ENCODE measurements around the gene ASTN1.

The ASTN1 gene

GRCh38 chr1:177164380-177165068 is at the start of gene ASTN1:
ASTN1 (minus strand) TSS chr1:177164712; CDS start chr1:177164676, 36 bp downstream.
- no peaks in the 10 kb centered on the region for H3K9me3 Mint-ChIP-seq
- H3K4me1 Mint-ChIP-seq (ENCODE audit: low read depth): no peaks in the 10 kb centered on the region
- H3K27ac Mint-ChIP-seq: no peak within 1 kb of the TSS
- no peak within 1 kb of the TSS for H3K4me3 Mint-ChIP-seq
- H3K27me3 Mint-ChIP-seq (ENCODE audit: low read depth): peaks cover 32% of the 10 kb centered on the region
- peaks cover 4% of the 10 kb centered on the region for H3K36me3 Mint-ChIP-seq (ENCODE audit: low read depth)

DNA sequence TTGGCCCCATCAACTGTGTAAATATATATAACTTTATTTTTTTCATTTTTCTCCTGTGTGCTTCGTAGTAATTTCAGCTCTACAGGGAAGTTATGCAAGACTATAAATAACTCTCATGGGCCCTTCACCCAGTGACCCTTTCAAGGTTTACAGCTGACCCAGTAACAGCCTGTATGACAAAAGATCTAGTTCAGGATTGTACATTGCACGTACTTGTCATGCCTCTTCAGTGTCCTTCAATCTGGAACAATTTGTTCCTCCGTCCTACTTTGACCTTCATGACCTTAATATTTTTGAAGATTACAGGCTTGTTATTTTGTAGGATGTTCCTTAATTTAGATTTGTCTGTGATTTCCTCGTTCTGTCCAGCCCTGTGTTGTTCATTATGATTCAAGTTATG is 46.7 kb upstream of the ASTN1 start:
- H3K4me1 Mint-ChIP-seq (ENCODE audit: low read depth): no peaks in the 10 kb centered on the region
- H3K27me3 Mint-ChIP-seq (ENCODE audit: low read depth): no peaks in the 10 kb centered on the region
- no peak overlapping the region for H3K27ac Mint-ChIP-seq

GRCh38 chr1:177210071-177210470 is 45.6 kb upstream of the ASTN1 start:
- Mint-ChIP-seq H3K4me1 (ENCODE audit: low read depth) (no peaks in the 10 kb centered on the region), H3K4me3 (no peak overlapping the region), H3K27ac (no peak overlapping the region), H3K36me3 (ENCODE audit: low read depth) (no peaks in the 10 kb centered on the region), H3K9me3 (no peaks in the 10 kb centered on the region), H3K27me3 (ENCODE audit: low read depth) (no peaks in the 10 kb centered on the region)

More for the DNA sequence above, 46.7 kb upstream of the ASTN1 start:
- Mint-ChIP-seq H3K9me3 (peaks cover 4% of the 10 kb centered on the region), H3K4me3 (no peak overlapping the region), H3K36me3 (ENCODE audit: low read depth) (no peaks in the 10 kb centered on the region)

GRCh38 chr1:177209357-177209756 is 44.8 kb upstream of the ASTN1 start:
- H3K4me1 Mint-ChIP-seq (ENCODE audit: low read depth): no peaks in the 10 kb centered on the region
- H3K4me3 Mint-ChIP-seq: no peak overlapping the region
- H3K27me3 Mint-ChIP-seq (ENCODE audit: low read depth): no peaks in the 10 kb centered on the region
- no peaks in the 10 kb centered on the region for H3K36me3 Mint-ChIP-seq (ENCODE audit: low read depth)
- no peak overlapping the region for H3K27ac Mint-ChIP-seq
- no peaks in the 10 kb centered on the region for H3K9me3 Mint-ChIP-seq

- no peak overlapping the region for H3K4me3 Mint-ChIP-seq
- H3K4me1 Mint-ChIP-seq (ENCODE audit: low read depth): no peaks in the 10 kb centered on the region
- no peaks in the 10 kb centered on the region for H3K9me3 Mint-ChIP-seq
- no peak overlapping the region for H3K27ac Mint-ChIP-seq
- H3K27me3 Mint-ChIP-seq (ENCODE audit: low read depth): no peaks in the 10 kb centered on the region
- H3K36me3 Mint-ChIP-seq (ENCODE audit: low read depth): no peaks in the 10 kb centered on the region
Observed at GRCh38 chr1:177208920-177209319, 44.4 kb upstream of the ASTN1 start.

GRCh38 chr1:177206831-177207355 is 42.4 kb upstream of the ASTN1 start:
- peaks cover 3% of the 10 kb centered on the region for H3K9me3 Mint-ChIP-seq
- no peaks in the 10 kb centered on the region for H3K36me3 Mint-ChIP-seq (ENCODE audit: low read depth)
- no peak overlapping the region for H3K27ac Mint-ChIP-seq

DNA sequence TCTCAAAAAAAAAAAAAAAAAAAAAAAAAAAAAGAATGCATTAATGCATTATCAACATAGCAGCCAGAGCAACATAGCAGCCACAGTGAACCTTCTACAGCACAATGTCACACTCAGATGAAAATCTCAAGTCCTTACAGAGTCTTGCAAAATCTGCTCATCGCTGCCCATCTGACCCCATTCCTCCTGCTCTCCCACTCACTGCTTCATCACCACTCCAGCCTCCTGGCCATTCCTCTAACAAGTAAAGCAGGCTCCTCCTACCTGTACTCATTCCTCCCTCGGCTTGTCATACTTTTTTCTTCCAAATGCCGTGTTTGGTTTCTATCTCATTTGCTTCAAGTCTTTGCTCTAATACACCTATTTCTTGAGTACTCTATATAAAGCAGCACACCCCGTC is 35.8 kb upstream of the ASTN1 start:
- H3K27ac Mint-ChIP-seq: no peak overlapping the region
- H3K27me3 Mint-ChIP-seq (ENCODE audit: low read depth): no peaks in the 10 kb centered on the region
- H3K4me1 Mint-ChIP-seq (ENCODE audit: low read depth): no peaks in the 10 kb centered on the region
- H3K9me3 Mint-ChIP-seq: peaks cover 3% of the 10 kb centered on the region
- H3K36me3 Mint-ChIP-seq (ENCODE audit: low read depth): no peaks in the 10 kb centered on the region
- H3K4me3 Mint-ChIP-seq: no peak overlapping the region

More at GRCh38 chr1:177206831-177207355, 42.4 kb upstream of the ASTN1 start:
- Mint-ChIP-seq H3K4me1 (ENCODE audit: low read depth) (no peaks in the 10 kb centered on the region), H3K4me3 (no peak overlapping the region), H3K27me3 (ENCODE audit: low read depth) (no peaks in the 10 kb centered on the region)

DNA sequence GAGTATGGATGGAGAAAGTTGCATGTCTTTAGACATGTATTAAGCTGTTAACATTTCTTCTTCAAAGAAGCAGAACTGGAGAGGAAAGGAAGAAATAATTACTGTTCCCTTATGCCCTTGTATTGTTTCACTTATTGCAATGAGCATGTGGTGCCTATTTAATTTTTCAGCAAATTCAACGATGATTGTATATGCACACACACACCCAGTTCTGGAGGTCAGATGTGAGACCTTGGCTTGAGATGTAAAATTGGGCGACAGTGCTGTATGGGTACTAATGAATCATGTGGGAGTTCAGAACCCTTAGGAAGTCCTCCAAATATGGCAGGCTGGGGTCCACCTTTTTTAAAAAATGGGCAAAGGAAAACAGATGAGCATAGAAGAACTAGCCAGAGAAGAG is 33.7 kb upstream of the ASTN1 start:
- Mint-ChIP-seq H3K9me3 (no peaks in the 10 kb centered on the region), H3K27me3 (ENCODE audit: low read depth) (no peaks in the 10 kb centered on the region), H3K4me1 (ENCODE audit: low read depth) (no peaks in the 10 kb centered on the region), H3K36me3 (ENCODE audit: low read depth) (no peaks in the 10 kb centered on the region), H3K27ac (no peak overlapping the region), H3K4me3 (no peak overlapping the region)

- H3K27me3 Mint-ChIP-seq (ENCODE audit: low read depth): no peaks in the 10 kb centered on the region
- no peaks in the 10 kb centered on the region for H3K4me1 Mint-ChIP-seq (ENCODE audit: low read depth)
- no peaks in the 10 kb centered on the region for H3K36me3 Mint-ChIP-seq (ENCODE audit: low read depth)
- H3K4me3 Mint-ChIP-seq: no peak overlapping the region
- no peak overlapping the region for H3K27ac Mint-ChIP-seq
- H3K9me3 Mint-ChIP-seq: no peaks in the 10 kb centered on the region
Observed at GRCh38 chr1:177190308-177190970, 25.9 kb upstream of the ASTN1 start.

- no peaks in the 10 kb centered on the region for H3K9me3 Mint-ChIP-seq
- peaks cover 2% of the 10 kb centered on the region for H3K27me3 Mint-ChIP-seq (ENCODE audit: low read depth)
- H3K4me3 Mint-ChIP-seq: no peak overlapping the region
- H3K36me3 Mint-ChIP-seq (ENCODE audit: low read depth): no peaks in the 10 kb centered on the region
- peaks cover 4% of the 10 kb centered on the region for H3K4me1 Mint-ChIP-seq (ENCODE audit: low read depth)
- no peak overlapping the region for H3K27ac Mint-ChIP-seq
Observed at GRCh38 chr1:177186639-177187038, 22.1 kb upstream of the ASTN1 start.

DNA sequence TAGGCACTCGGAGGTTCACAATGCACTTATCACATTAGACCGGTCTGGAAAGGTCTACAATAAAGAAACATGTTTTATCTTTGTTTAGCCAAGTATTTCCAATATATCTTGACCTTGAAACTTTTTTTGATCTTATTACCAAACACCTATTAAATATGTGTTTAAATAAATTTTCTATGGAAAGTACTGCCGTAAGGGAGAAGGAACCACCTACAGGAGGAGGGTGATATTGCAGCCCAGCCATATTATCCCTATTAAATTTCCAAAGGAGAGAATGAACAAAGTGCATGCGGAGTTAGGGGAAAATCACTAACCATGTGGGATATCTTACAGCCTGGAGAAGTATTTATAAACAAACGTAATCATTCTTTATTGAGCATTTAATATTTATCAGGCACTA is 20.7 kb upstream of the ASTN1 start:
- H3K27ac Mint-ChIP-seq: no peak overlapping the region

GRCh38 chr1:177183836-177184235 is 19.3 kb upstream of the ASTN1 start:
- H3K27ac Mint-ChIP-seq: no peak overlapping the region
- peaks cover 5% of the 10 kb centered on the region for H3K4me1 Mint-ChIP-seq (ENCODE audit: low read depth)
- H3K9me3 Mint-ChIP-seq: no peaks in the 10 kb centered on the region
- peaks cover 17% of the 10 kb centered on the region for H3K27me3 Mint-ChIP-seq (ENCODE audit: low read depth)
- H3K36me3 Mint-ChIP-seq (ENCODE audit: low read depth): no peaks in the 10 kb centered on the region
- H3K4me3 Mint-ChIP-seq: no peak overlapping the region

More for the DNA sequence above, 20.7 kb upstream of the ASTN1 start:
- H3K4me1 Mint-ChIP-seq (ENCODE audit: low read depth): peaks cover 5% of the 10 kb centered on the region
- H3K27me3 Mint-ChIP-seq (ENCODE audit: low read depth): peaks cover 15% of the 10 kb centered on the region
- no peaks in the 10 kb centered on the region for H3K36me3 Mint-ChIP-seq (ENCODE audit: low read depth)
- no peaks in the 10 kb centered on the region for H3K9me3 Mint-ChIP-seq
- no peak overlapping the region for H3K4me3 Mint-ChIP-seq

GRCh38 chr1:177181631-177182291 is 17.2 kb upstream of the ASTN1 start:
- no peaks in the 10 kb centered on the region for H3K36me3 Mint-ChIP-seq (ENCODE audit: low read depth)
- peaks cover 17% of the 10 kb centered on the region for H3K27me3 Mint-ChIP-seq (ENCODE audit: low read depth)
- no peak overlapping the region for H3K27ac Mint-ChIP-seq
- peak overlapping the region; percentile 42 for H3K4me3 Mint-ChIP-seq
- H3K9me3 Mint-ChIP-seq: no peaks in the 10 kb centered on the region
- H3K4me1 Mint-ChIP-seq (ENCODE audit: low read depth): peaks cover 5% of the 10 kb centered on the region

DNA sequence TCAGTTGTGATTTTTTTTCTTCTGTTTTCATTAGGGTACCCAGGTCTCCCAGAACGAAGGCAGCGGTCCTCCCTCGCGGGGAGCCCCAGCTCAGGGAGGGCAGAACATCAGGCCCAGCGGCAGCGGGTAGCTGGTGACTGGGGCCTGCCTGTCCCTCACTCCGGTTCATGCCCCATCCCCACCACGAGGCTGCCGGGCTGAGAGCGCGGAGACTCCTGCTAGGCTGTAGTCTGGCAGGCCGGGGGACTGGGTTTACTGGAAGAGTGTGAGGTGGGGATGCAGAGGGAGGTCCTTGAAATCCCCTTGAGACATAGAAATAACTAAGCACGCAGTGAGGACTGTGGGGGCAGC is 16.7 kb upstream of the ASTN1 start:
- H3K36me3 Mint-ChIP-seq (ENCODE audit: low read depth): no peaks in the 10 kb centered on the region
- H3K4me3 Mint-ChIP-seq: peak overlapping the region; percentile 42
- H3K4me1 Mint-ChIP-seq (ENCODE audit: low read depth): peaks cover 5% of the 10 kb centered on the region
- H3K27ac Mint-ChIP-seq: no peak overlapping the region
- no peaks in the 10 kb centered on the region for H3K9me3 Mint-ChIP-seq
- H3K27me3 Mint-ChIP-seq (ENCODE audit: low read depth): peaks cover 17% of the 10 kb centered on the region

All from T-helper 1 cell treated with Interleukin-12 subunit alpha and Interleukin-12 subunit beta and Interleukin-4 antibody, amounts not matched to agents 30 μg/mL and 1 μg/mL, for 36 hours (primary cell).